ENCODE results near the gene NT5C3A.

DNA sequence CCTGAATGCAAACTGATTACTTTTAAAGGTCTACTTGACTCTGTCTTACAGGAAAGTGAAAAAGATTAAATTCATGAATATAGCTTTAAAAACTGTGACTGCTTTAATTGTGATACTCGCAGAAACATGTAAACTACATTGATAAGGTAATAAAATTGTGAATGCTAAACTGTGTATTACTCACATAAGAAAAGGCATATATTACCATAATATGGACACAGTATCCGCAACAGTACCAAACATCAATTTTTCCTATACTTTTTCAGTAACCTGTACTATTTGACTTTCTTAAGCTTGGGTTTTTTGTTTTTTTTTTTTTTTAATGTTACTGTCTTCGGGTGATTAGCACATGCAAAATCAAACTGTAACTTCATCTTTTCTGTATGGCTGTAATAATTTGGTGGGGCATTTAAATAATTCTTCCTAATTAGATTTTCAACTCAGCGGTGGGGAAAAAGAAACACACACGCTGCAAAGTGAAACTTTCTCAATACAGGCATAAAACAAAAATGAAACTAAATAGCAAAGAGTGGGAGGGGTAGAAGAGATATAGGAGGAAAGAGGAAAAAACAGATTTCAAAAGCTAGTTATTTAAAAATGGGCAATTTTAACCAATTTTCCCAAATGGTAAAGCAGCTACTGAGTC, 23.2 kb downstream of the NT5C3A start:
- TF ChIP-seq EZH2 (IDR thresholded peaks at IDR 0.05; ENCODE audit: low read depth, unreplicated experiment) (no peak), EZH2phosphoT487 (IDR thresholded peaks at IDR 0.05; ENCODE audit: unreplicated experiment) (no peak), POLR2AphosphoS5 (IDR thresholded peaks at IDR 0.05; ENCODE audit: low read depth) (no peak), ZNF331 (CRISPR knock-in tag; IDR thresholded peaks at IDR 0.05; ENCODE audit: low read depth) (no peak), STAT1 (IDR thresholded peaks at IDR 0.05; ENCODE audit: unreplicated experiment) (no peak), CREB1 (CRISPR knock-in tag; IDR thresholded peaks at IDR 0.05; ENCODE audit: low read depth) (no peak), JUNB (IDR thresholded peaks at IDR 0.05; ENCODE audit: unreplicated experiment) (no peak)
- TF ChIP-seq, protein P1, sequence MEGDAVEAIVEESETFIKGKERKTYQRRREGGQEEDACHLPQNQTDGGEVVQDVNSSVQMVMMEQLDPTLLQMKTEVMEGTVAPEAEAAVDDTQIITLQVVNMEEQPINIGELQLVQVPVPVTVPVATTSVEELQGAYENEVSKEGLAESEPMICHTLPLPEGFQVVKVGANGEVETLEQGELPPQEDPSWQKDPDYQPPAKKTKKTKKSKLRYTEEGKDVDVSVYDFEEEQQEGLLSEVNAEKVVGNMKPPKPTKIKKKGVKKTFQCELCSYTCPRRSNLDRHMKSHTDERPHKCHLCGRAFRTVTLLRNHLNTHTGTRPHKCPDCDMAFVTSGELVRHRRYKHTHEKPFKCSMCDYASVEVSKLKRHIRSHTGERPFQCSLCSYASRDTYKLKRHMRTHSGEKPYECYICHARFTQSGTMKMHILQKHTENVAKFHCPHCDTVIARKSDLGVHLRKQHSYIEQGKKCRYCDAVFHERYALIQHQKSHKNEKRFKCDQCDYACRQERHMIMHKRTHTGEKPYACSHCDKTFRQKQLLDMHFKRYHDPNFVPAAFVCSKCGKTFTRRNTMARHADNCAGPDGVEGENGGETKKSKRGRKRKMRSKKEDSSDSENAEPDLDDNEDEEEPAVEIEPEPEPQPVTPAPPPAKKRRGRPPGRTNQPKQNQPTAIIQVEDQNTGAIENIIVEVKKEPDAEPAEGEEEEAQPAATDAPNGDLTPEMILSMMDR (conservative IDR thresholded peaks at IDR 0.05; ENCODE audit: low read depth in 2 of 2), result no peak
- TF ChIP-seq, protein P2, sequence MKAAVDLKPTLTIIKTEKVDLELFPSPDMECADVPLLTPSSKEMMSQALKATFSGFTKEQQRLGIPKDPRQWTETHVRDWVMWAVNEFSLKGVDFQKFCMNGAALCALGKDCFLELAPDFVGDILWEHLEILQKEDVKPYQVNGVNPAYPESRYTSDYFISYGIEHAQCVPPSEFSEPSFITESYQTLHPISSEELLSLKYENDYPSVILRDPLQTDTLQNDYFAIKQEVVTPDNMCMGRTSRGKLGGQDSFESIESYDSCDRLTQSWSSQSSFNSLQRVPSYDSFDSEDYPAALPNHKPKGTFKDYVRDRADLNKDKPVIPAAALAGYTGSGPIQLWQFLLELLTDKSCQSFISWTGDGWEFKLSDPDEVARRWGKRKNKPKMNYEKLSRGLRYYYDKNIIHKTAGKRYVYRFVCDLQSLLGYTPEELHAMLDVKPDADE (IDR thresholded peaks at IDR 0.05), result no peak
- TF ChIP-seq, protein P3, sequence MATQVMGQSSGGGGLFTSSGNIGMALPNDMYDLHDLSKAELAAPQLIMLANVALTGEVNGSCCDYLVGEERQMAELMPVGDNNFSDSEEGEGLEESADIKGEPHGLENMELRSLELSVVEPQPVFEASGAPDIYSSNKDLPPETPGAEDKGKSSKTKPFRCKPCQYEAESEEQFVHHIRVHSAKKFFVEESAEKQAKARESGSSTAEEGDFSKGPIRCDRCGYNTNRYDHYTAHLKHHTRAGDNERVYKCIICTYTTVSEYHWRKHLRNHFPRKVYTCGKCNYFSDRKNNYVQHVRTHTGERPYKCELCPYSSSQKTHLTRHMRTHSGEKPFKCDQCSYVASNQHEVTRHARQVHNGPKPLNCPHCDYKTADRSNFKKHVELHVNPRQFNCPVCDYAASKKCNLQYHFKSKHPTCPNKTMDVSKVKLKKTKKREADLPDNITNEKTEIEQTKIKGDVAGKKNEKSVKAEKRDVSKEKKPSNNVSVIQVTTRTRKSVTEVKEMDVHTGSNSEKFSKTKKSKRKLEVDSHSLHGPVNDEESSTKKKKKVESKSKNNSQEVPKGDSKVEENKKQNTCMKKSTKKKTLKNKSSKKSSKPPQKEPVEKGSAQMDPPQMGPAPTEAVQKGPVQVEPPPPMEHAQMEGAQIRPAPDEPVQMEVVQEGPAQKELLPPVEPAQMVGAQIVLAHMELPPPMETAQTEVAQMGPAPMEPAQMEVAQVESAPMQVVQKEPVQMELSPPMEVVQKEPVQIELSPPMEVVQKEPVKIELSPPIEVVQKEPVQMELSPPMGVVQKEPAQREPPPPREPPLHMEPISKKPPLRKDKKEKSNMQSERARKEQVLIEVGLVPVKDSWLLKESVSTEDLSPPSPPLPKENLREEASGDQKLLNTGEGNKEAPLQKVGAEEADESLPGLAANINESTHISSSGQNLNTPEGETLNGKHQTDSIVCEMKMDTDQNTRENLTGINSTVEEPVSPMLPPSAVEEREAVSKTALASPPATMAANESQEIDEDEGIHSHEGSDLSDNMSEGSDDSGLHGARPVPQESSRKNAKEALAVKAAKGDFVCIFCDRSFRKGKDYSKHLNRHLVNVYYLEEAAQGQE (IDR thresholded peaks at IDR 0.05; ENCODE audit: unreplicated experiment), result no peak
- TF ChIP-seq, protein P4, sequence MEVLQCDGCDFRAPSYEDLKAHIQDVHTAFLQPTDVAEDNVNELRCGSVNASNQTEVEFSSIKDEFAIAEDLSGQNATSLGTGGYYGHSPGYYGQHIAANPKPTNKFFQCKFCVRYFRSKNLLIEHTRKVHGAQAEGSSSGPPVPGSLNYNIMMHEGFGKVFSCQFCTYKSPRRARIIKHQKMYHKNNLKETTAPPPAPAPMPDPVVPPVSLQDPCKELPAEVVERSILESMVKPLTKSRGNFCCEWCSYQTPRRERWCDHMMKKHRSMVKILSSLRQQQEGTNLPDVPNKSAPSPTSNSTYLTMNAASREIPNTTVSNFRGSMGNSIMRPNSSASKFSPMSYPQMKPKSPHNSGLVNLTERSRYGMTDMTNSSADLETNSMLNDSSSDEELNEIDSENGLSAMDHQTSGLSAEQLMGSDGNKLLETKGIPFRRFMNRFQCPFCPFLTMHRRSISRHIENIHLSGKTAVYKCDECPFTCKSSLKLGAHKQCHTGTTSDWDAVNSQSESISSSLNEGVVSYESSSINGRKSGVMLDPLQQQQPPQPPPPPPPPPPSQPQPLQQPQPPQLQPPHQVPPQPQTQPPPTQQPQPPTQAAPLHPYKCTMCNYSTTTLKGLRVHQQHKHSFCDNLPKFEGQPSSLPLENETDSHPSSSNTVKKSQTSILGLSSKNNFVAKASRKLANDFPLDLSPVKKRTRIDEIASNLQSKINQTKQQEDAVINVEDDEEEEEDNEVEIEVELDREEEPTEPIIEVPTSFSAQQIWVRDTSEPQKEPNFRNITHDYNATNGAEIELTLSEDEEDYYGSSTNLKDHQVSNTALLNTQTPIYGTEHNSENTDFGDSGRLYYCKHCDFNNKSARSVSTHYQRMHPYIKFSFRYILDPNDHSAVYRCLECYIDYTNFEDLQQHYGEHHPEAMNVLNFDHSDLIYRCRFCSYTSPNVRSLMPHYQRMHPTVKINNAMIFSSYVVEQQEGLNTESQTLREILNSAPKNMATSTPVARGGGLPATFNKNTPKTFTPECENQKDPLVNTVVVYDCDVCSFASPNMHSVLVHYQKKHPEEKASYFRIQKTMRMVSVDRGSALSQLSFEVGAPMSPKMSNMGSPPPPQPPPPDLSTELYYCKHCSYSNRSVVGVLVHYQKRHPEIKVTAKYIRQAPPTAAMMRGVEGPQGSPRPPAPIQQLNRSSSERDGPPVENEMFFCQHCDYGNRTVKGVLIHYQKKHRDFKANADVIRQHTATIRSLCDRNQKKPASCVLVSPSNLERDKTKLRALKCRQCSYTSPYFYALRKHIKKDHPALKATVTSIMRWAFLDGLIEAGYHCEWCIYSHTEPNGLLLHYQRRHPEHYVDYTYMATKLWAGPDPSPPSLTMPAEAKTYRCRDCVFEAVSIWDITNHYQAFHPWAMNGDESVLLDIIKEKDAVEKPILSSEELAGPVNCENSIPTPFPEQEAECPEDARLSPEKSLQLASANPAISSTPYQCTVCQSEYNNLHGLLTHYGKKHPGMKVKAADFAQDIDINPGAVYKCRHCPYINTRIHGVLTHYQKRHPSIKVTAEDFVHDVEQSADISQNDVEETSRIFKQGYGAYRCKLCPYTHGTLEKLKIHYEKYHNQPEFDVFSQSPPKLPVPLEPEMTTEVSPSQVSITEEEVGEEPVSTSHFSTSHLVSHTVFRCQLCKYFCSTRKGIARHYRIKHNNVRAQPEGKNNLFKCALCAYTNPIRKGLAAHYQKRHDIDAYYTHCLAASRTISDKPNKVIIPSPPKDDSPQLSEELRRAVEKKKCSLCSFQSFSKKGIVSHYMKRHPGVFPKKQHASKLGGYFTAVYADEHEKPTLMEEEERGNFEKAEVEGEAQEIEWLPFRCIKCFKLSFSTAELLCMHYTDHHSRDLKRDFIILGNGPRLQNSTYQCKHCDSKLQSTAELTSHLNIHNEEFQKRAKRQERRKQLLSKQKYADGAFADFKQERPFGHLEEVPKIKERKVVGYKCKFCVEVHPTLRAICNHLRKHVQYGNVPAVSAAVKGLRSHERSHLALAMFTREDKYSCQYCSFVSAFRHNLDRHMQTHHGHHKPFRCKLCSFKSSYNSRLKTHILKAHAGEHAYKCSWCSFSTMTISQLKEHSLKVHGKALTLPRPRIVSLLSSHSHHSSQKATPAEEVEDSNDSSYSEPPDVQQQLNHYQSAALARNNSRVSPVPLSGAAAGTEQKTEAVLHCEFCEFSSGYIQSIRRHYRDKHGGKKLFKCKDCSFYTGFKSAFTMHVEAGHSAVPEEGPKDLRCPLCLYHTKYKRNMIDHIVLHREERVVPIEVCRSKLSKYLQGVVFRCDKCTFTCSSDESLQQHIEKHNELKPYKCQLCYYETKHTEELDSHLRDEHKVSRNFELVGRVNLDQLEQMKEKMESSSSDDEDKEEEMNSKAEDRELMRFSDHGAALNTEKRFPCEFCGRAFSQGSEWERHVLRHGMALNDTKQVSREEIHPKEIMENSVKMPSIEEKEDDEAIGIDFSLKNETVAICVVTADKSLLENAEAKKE (CRISPR knock-in tag; IDR thresholded peaks at IDR 0.05), result no peak

Measured in GM23338 (cell line).